HG03439 (cell line): ENCODE results near the gene RAPGEF1.

Experiments used
- ATAC-seq: cut with Tn5 transposase; IDR thresholded peaks from one replicate; pipeline ENCODE4 v1.9.1; 2021; ENCODE audit warnings: mild to moderate bottlenecking, moderate library complexity; ENCODE audit not compliant: unreplicated experiment

Gene RAPGEF1

DNA sequence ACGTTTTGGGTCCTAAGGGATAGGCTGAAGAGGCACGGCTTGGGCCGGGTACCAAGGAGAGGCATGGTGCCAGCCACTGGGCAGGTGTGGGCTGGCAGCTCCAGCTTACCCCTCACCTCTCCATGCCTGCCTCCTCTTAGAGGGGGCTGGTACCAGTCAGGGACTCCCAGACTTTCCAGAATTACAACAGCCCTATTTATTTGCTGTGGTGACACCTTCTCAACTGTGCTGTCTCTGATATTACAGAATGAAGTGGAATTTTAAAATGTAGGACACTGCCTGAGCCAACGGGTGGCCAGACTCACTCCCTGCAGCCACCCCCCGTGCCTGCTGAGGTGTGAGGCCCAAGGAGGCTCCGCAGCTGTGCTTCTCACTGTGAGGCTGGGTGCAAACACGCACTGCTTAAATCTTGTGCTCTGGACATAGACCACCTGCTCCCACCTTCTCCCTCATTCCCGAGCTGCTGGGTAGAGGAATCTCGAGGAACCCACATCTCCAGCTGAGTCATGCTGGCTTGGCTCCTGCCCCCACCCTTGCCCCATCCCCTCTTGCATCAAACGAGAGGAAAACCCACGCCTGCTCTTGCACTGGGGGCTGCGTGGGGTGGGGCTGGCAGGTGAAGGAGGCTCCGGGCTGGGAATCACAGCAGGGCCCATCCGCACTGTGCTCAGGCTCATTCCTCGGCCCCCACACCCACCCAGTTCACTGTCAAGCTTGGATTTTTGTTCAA lies 146.6 kb downstream of the RAPGEF1 start:
- ATAC-seq: no peak

GRCh38 chr9:131591845-131592208 lies 148.0 kb downstream of the RAPGEF1 start:
- ATAC-seq: no peak

DNA sequence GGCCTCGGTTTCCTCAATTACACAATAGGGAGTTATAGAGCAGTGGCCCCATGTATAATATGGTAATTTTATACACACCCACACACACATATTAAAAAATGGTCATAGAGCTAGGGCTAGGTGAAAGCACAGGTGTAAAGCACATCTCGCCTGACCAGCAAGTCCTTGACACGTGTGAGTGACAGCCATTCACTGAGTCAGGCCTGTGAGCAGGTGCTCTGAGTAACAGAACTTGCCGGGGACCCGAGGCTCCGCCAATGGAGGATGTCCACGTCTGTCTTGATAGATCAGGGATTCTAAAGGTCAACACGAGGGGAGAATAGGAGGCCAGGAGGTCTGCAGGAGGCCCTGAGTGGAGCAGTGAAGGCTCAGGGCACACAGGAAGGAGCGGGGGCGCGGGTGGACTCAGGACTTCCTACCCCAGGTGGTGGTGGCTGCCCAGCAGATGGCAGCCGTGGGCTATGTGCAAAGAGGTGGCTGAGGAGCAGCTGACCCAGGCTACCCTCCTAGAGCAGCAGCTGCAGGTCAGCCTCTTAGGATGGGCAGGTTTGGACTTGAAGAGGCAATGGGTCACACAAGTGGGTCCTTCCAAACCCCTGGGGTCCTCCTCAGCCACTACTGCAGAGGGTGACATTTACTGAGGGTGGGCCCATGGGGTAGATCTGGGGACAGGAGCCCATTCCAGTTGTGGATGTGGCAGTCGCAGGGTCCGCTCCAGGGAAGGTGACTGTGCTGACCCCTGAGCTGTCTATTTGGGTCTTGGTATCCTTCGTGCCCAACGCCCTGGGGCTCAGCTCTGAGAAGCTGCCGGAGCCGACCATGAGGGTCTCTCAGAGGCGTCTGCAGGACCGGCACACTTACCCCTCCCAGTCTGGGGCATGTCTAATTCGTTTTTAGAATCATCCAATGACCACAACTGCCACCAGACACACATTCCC lies 148.7 kb downstream of the RAPGEF1 start:
- no peak for ATAC-seq

- no peak for ATAC-seq
Measured at GRCh38 chr9:131590449-131590848, 149.4 kb downstream of the RAPGEF1 start.

- no peak for ATAC-seq
Measured at GRCh38 chr9:131589993-131590392, 149.9 kb downstream of the RAPGEF1 start.

GRCh38 chr9:131589124-131589711 lies 150.7 kb downstream of the RAPGEF1 start:
- no peak for ATAC-seq

DNA sequence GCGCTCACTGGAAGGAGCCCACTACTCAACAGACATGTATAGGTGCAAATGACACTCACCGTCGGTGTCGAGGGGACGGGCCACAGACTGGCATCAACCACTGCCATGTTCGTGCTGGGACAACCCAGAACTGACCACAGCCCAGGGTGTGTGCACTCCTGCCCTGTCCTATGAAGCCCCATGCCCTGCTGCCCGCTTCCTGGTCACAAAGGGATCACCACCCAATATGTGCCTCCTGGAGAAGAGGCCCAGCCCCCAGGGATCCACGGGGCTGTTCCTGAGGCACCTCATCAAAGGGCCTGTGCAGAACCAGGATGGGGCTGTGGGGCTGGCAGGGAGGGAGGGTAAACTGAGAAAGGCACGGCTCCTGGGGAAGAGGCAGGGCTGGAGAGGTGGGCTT lies 151.5 kb downstream of the RAPGEF1 start:
- no peak for ATAC-seq

DNA sequence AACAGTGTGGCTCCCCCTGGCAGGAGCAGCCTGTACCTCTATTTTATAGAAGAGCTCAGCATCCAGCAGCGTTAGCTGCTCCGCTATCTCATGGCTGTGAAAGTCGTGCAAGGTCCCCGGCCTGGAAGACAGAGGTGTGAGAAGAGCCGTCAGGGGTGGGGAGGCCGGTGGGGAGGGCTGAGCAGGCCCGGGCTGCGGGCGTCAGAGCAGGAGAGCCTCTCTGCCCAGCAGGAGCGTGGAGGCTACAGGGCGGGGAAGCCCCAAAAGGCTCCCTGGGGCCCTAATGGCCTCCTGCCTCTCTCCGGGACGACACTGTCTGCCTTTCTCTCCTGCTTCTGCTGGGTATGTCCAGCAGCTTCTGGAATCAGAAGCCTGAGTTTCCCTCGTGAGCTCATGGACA lies 152.0 kb downstream of the RAPGEF1 start:
- no peak for ATAC-seq

DNA sequence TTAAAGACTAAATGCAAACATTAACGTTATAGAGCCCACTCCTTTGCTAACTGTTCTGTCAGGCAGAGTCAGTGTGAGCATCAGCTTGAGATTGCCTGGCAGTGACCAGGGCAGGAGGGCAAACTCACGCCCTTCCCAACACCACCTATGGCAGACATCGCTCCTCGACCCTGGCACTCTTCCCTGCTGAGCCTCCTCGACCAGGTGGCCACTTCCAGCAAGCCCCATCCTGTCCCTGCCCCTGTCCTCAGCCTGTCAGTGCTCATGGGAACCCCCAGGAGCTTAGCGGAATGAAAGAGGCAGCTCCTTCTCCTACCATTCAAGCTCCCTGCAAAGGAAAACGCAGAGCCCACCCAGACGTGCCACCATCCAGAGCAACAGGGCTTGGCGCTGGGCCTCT lies 152.5 kb downstream of the RAPGEF1 start:
- no peak for ATAC-seq

- no peak for ATAC-seq
Measured at GRCh38 chr9:131585375-131585774, 154.5 kb downstream of the RAPGEF1 start.

DNA sequence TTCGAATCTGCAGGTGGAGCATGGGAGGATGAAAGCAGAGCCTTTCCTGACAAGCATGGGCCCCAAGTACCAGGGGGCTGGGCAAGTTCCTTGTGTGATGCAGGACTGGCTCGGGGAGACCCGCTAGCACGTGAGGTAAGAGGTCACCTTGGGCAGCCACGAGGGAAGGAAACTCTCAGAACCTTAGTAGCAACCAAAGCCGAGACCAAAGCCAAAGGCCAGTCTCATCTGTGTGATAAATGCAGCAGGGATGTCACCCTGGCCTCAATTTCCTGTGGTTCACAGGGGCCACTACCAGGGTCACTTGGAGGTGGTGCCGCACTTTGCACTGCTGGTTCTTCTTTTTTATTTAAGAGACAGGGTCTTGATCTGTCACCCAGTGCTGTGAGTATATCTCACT lies 155.0 kb downstream of the RAPGEF1 start:
- no peak for ATAC-seq

GRCh38 chr9:131583836-131584555 lies 155.9 kb downstream of the RAPGEF1 start:
- ATAC-seq: no peak

DNA sequence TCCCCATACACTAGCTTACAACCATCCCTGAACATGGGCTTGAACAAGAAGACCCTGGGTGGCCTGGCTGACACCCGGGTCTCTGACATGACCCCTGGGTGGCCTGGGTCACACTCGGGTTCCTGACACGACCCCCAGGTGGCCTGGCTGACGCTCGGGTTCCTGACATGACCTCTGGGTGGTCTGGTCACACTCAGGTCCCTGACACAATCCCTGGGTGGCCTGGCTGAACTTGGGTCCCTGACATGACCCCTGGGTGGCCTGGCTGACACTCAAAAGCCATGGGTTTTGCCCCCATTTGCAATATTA lies 156.6 kb downstream of the RAPGEF1 start:
- ATAC-seq: no peak

DNA sequence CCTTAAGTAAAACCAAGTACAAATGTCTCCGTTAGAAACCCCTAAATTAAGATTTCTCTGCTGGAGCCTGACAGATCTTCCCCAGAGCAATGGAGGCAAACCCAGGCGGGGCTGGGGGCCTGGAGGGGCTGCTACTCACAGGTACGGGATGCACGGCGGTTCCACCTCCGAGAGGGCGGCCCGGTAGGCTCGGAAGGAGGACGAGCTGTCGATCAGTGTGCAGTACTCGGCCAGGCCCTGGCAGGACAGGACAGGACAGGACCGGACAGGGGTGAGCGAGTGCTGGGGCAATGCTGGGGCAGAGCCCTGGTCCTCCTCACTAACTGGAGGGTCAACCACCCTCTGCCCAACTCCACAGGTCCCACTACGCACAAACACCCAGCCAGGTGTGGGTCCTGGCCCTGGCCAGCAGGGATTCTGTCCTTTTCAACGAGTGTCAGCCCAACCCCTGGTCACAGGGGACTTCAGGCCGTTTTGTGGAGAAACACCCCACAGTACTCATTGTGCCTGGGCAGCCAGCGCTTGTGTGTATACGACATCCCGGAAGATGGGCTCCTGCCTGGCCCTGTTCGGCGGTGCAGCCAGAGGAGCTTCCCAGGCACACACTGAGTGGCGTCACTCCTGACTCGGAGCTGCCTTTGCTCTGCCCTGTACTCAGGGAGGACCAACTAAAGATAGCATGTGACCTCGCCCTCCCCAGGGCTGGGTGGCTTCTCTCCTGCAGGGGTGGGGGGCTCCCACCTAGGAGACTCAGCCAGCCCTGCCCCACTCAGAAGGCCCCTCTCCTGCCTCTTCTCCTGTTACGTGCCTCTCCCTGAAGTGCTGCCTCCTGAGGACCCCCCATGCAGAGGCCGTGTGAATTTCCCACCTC lies 157.2 kb downstream of the RAPGEF1 start:
- no peak for ATAC-seq

- ATAC-seq: no peak
Measured at GRCh38 chr9:131582056-131582455, 157.8 kb downstream of the RAPGEF1 start.

GRCh38 chr9:131580358-131580757 lies 159.5 kb downstream of the RAPGEF1 start:
- no peak for ATAC-seq

DNA sequence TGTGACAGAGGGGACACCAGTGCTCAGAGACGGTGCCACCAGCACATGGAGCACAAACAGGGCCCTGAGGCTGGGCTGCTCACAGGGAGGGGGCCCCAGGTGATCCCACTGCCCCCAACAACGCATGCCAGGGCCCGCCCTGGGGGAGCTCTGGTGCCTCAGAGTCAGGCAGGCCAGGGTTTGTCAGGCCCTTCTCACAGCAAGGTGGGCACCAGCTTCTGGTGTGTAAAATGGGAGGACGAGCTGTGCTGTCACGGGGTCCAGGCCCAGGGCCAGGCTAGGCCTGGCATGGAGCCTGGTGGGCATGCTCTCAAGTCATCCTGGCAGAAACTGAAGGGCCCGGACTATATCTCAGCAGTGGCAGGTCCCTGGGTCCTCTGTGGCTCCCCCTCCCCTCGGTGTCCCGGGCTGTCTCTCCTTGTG lies 160.1 kb downstream of the RAPGEF1 start:
- ATAC-seq: no peak

GRCh38 chr9:131578731-131579504 lies 161.0 kb downstream of the RAPGEF1 start:
- no peak for ATAC-seq

GRCh38 chr9:131578021-131578420 lies 161.9 kb downstream of the RAPGEF1 start:
- no peak for ATAC-seq
